Activated CD8-positive, alpha-beta memory T cell treated with anti-CD3 and anti-CD28 coated beads, Interleukin-2, amount 50 U/mL, for 4 hours (primary cell): ENCODE measurements around the gene LIN37.
A peak's percentile ranks its signal among the peaks of the same experiment; 100 is the strongest.

Experiments used
- DNase-seq: peaks from one replicate; pipeline ENCODE4 v3.0.0-alpha.2; 2020

LIN37 gene

GRCh38 chr19:35738021-35738886, 10.1 kb upstream of the LIN37 start:
- no peak for DNase-seq

GRCh38 chr19:35738887-35739229, 9.5 kb upstream of the LIN37 start:
- DNase-seq, result no peak

GRCh38 chr19:35739275-35740107, 8.9 kb upstream of the LIN37 start:
- no peak for DNase-seq

GRCh38 chr19:35740108-35740422, 8.3 kb upstream of the LIN37 start:
- DNase-seq, result no peak

- peak; percentile 95 for DNase-seq
Measured at GRCh38 chr19:35740423-35741202, 7.8 kb upstream of the LIN37 start.

GRCh38 chr19:35741203-35741515, 7.2 kb upstream of the LIN37 start:
- no peak for DNase-seq

- DNase-seq, result peak; percentile 71
Measured at GRCh38 chr19:35742121-35742724, 6.2 kb upstream of the LIN37 start, which contains the start of gene IGFLR1. Gene IGFLR1, minus strand, starts transcription at chr19:35742452. Its CDS starts 1,272 bp downstream, at chr19:35741180.

- no peak for DNase-seq
Measured at GRCh38 chr19:35743640-35744429, 4.5 kb upstream of the LIN37 start.

GRCh38 chr19:35744430-35745327, 3.7 kb upstream of the LIN37 start:
- peak; percentile 90 for DNase-seq

- DNase-seq, result peak; percentile 95
Measured at GRCh38 chr19:35745328-35746086, 2.9 kb upstream of the LIN37 start, which contains the start of the genes PSENEN and U2AF1L4. Gene PSENEN, plus strand, starts transcription at chr19:35745651. Its CDS starts 280 bp downstream, at chr19:35745931. Gene U2AF1L4, minus strand, starts transcription at chr19:35745418. Its CDS starts 27 bp downstream, at chr19:35745391.

- DNase-seq, result no peak
Measured at GRCh38 chr19:35746087-35746462, 2.3 kb upstream of the LIN37 start.

GRCh38 chr19:35746531-35746930, 1.8 kb upstream of the LIN37 start:
- no peak for DNase-seq

- DNase-seq, result no peak
Measured at GRCh38 chr19:35750167-35750566, 1.8 kb downstream of the LIN37 start.

GRCh38 chr19:35751839-35752745, 3.7 kb downstream of the LIN37 start:
- DNase-seq, result no peak

GRCh38 chr19:35752746-35753350, 4.5 kb downstream of the LIN37 start:
- DNase-seq, result no peak

- DNase-seq, result no peak
Measured at GRCh38 chr19:35753634-35754369, 5.4 kb downstream of the LIN37 start.

GRCh38 chr19:35754370-35755130, 6.2 kb downstream of the LIN37 start:
- no peak for DNase-seq
